GM12891 (cell line): ENCODE measurements around the gene PDGFD.

Experiments
- DNase-seq: peaks from one replicate; pipeline ENCODE4 v3.0.0; 2011; ENCODE audit warnings: low spot score; ENCODE audit not compliant: insufficient read length
- FAIRE-seq: peaks from 2 replicates; lab custom pipeline; 2011; peaks lifted over from hg19 to GRCh38; lab: Jason Lieb, UNC
- PAX5 ChIP-seq: IDR thresholded peaks from 2 replicates; pipeline ENCODE4 v1.6.1; 2011; ENCODE audit warnings: low read length, moderate library complexity, mild to moderate bottlenecking; ENCODE audit not compliant: insufficient read depth, severe bottlenecking
- POLR2A ChIP-seq: IDR thresholded peaks from 2 replicates; pipeline ENCODE4 v1.6.1; 2011; ENCODE audit warnings: low read depth, low read length, control low read depth
- POLR2AphosphoS5 ChIP-seq: IDR thresholded peaks from 2 replicates; pipeline ENCODE4 v1.6.1; 2011; ENCODE audit warnings: low read depth, low read length, control low read depth
- POU2F2 ChIP-seq: IDR thresholded peaks from 2 replicates; pipeline ENCODE4 v1.6.1; 2011; ENCODE audit warnings: low read depth, mild to moderate bottlenecking, control low read depth, low read length, moderate library complexity
- SPI1 ChIP-seq: IDR thresholded peaks from 2 replicates; pipeline ENCODE4 v1.6.1; 2011; ENCODE audit warnings: low read depth, low read length, control low read depth
- TAF1 ChIP-seq: IDR thresholded peaks from 2 replicates; pipeline ENCODE4 v1.6.1; 2011; ENCODE audit warnings: low read depth, low read length, control low read depth

Gene PDGFD

DNA sequence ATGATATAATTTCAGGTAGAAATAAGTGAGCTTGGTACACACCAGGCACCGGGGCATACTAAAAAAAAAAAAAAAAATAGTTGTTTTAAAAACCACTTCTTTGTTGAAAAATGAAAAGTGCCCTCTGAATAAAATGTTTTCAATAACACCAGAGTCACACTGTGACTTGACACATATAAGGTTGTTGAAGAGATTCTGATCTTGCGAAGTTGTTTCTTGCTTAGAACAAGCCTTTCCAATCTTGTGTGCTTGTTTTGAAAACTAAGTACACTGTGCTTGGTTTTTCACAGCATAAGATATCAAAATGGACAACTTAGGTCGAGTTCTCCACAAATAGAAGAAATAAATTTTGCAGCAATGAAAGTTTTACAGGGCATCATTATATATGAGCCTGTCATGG, 17.0 kb downstream of the PDGFD start:
- DNase-seq (no peak), FAIRE-seq (no peak)
- TF ChIP-seq POU2F2 (no peak), TAF1 (no peak), SPI1 (no peak), PAX5 (no peak), POLR2AphosphoS5 (no peak), POLR2A (no peak)

DNA sequence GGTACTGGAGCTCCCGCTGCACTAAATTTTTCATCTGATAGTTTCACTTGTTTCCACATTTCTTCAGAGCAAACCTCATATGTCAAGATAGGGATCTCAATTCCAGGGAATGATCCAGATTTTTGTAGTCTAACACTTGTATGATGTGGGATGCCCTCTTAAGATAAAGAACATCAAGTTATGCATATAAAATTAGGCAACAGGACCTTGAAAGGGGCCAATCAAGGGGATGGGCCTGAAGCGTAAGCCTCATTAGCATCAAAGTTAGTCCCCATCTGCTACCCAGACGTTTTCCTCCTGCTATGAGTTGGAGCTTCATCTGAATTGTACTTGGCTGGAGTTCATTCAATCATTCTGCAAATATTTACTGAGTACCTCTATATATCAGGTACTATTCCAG, 17.5 kb downstream of the PDGFD start:
- TF ChIP-seq TAF1, result no peak
- no peak for TF ChIP-seq POLR2A
- no peak for TF ChIP-seq POLR2AphosphoS5
- no peak for TF ChIP-seq PAX5
- no peak for TF ChIP-seq POU2F2
- TF ChIP-seq SPI1, result no peak
- DNase-seq, result no peak
- FAIRE-seq, result no peak

DNA sequence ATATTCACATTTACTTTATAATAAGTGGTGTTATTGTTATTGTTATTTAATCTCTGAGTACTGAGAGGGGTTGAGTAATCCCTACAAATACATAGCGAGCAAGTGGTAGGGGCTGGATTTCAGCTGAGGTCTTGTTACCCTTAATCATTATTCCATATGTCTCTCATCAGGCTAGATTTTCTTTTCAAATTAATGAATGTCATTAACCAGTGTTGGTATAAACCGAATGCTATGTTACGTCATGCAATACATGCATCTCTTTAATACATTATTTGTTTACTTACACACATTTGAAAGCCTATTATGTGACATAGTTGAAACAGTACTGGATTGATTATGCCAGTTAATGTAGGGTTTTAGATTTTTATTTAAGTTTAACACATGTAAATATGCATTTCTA, 18.9 kb downstream of the PDGFD start:
- no peak for FAIRE-seq
- no peak for DNase-seq
- TF ChIP-seq POLR2A (no peak), POU2F2 (no peak), SPI1 (no peak), POLR2AphosphoS5 (no peak), TAF1 (no peak)

DNA sequence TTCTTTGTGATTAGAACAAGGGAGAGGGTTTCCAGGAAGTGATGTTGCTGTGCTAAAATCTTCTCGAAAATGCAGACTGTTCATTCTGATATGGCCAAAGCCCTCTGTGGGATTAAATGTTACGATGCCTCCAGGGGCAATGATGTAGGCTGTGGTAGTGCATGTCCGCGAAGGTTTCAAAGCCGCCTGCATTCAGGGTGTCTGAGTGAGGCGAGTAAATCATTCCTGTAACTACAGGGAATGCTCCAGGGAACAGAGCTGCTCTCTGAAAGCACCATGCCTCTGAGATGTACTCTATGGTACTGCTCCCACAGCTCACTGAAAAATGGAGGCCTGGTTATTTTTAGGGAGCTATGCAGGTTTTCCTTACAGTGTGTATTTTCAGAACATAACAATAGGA, 21.2 kb downstream of the PDGFD start:
- TF ChIP-seq POLR2AphosphoS5 (no peak), PAX5 (no peak), SPI1 (no peak), TAF1 (no peak), POU2F2 (no peak), POLR2A (no peak)
- DNase-seq (no peak), FAIRE-seq (no peak)

DNA sequence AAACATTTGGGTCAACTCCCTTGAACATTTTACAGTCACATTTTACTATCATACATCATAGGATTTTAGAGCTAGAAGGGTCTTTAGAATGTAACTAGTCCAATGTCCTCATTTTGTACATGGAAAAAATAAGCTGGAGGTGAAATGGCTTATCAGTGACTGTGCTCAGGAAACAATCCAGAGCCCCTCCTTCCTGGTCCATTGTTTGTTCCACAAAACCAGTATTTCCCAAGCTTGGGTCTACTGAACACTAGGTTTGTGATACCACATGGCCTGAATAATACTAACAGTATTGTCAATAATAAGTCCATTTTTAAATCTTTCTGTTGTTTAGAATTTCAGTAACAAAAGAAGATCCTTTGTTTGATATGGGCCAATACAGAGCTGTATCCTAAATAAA, 27.1 kb downstream of the PDGFD start:
- FAIRE-seq (no peak), DNase-seq (no peak)
- no peak for TF ChIP-seq SPI1
- TF ChIP-seq TAF1, result no peak
- no peak for TF ChIP-seq PAX5
- no peak for TF ChIP-seq POLR2AphosphoS5
- no peak for TF ChIP-seq POU2F2
- no peak for TF ChIP-seq POLR2A

DNA sequence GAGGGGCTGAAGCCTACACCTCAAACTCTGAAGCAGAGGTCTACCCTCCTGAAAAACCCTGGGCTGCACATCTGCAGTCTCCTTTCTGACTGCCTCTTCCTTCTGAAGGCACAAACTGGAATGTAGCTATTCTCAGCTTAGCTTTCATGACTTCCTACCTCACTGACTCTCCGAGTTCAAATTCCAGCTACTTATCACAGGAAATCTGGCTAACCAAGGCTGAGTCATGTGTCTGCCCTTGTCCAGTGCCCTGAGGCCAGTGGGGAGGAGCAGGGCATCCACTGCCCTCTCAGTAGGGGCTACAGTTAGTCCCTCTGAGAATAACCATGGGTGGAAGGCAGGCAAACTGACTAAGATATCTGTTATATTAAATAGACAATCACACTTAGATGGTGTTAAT, 29.2 kb downstream of the PDGFD start:
- TF ChIP-seq POLR2A (no peak), POLR2AphosphoS5 (no peak), POU2F2 (no peak), TAF1 (no peak), SPI1 (no peak), PAX5 (no peak)
- no peak for FAIRE-seq
- no peak for DNase-seq

DNA sequence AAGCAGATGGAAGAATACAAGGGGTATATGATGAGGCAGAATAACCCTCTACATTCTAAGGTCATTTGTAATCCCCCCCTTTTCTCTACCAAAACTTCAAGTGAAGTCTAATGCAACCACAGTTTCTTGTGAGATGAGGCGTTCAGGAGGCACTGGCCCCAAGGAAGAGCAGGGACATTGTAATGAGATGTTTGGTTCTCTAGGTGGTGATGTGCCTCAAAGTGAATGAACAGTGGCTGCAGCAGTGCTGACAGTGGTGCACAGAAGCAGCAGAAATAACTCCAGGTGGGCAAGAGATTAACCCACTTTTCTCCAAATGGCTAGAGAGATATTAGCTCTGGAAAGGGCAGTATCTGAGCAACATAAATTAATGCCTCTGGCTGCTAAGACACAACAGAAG, 33.8 kb downstream of the PDGFD start:
- FAIRE-seq, result no peak
- no peak for DNase-seq
- TF ChIP-seq PAX5, result no peak
- no peak for TF ChIP-seq POU2F2
- no peak for TF ChIP-seq SPI1
- no peak for TF ChIP-seq POLR2AphosphoS5
- TF ChIP-seq TAF1, result no peak

DNA sequence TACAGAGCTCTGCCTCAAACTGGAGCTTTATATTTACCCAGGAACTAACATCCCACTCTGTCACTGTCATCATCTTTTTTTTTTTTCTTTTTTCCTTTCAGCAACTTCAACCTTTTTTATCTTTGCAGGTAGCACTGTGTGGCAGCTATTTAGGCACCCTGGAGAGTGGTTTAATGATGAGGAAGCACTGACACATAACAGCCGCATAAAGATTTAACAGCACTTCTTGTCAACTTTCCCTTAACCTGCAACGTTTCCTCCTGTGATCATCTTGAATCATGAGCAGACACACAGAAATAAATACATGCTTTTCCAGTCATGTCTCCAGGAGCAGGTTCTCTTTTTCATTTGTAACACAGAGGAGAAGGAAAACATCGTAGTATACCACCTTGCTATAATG, 34.8 kb downstream of the PDGFD start:
- no peak for DNase-seq
- FAIRE-seq, result no peak
- TF ChIP-seq TAF1 (no peak), PAX5 (no peak), POU2F2 (no peak), SPI1 (no peak), POLR2AphosphoS5 (no peak), POLR2A (no peak)

DNA sequence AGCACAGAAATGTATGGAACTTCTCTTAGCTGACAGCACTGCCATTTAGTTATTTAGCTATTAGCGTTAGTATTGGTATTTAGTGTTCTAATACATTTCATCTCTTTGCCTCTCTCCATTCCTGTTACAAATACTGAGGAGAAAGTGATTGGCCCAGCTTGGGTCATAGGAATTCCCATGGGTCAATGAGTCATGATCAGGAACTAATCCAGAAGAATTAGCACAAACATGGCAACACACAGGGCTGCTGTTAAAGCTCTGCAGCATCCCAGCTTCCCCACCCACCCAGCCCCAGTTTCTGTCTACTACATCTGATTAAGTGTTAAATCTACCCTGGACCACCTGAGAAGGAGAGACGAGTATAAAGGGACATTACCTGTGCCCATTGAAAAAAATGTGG, 36.1 kb downstream of the PDGFD start:
- TF ChIP-seq SPI1, result no peak
- no peak for TF ChIP-seq POLR2A
- no peak for TF ChIP-seq POLR2AphosphoS5
- no peak for TF ChIP-seq POU2F2
- TF ChIP-seq PAX5, result no peak
- TF ChIP-seq TAF1, result no peak
- DNase-seq (no peak), FAIRE-seq (no peak)

DNA sequence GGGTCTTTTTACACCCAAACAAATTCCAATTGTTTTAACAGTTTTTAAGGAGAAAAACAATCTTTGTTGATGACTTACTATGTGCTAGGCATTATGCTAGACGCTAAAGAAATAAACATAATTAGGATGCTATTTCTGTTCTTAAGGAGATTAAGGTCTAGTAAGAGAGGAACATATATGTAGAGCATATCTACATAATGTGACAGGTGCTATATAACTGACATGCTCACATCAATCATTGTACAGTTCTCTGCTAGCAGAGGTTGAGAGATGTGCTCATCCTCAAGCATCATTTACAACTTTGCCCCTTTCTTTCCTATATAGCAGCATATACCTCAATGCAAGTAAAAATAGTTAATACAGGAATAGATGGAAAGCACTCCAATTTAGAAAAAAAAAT, 37.5 kb downstream of the PDGFD start:
- FAIRE-seq, result no peak
- no peak for DNase-seq
- no peak for TF ChIP-seq POLR2AphosphoS5
- TF ChIP-seq SPI1, result no peak
- TF ChIP-seq TAF1, result no peak
- TF ChIP-seq PAX5, result no peak
- no peak for TF ChIP-seq POU2F2
- no peak for TF ChIP-seq POLR2A
